Measurements from ENCODE around the gene TMEM88. TPM values are rescaled to one million over a fixed set of nuclear protein-coding genes. Genes with fewer than 3 reads are reported as not detected.

TMEM88 gene
- total RNA-seq, 5 donors from 2014 or later (not counting 1 experiment from before 2014, with no cell fraction given), result 5.8 to 27.1 (median 8.4) TPM

GRCh38 chr17:7864995-7865650 is 10.3 kb downstream of the TMEM88 start:
- no peaks in the 10 kb centered on the region for H3K27me3 ChIP-seq (replicated peaks in 1 of 2; ENCODE audit: control insufficient read depth in 2 of 2, extremely low read depth in 1 of 2, insufficient read depth in 2 of 2, low read length in 1 of 2)
- ATAC-seq (replicated peaks in 1 of 4) (no peak), DNase-seq (no peak)
- ChIA-PET CTCF (interaction anchor here (0.7 to 1.1 kb wide), 4 partner anchors 46 to 120 kb away, joined by 3 to 5 read pairs (median 4); partner anchors contain the start of gene CNTROB (in 1 of the 2)), POLR2A (interaction anchor here in 1 of 2 donors (0.7 kb wide), 1 partner anchor 26 kb away, joined by 8 read pairs; no protein-coding TSS in a partner anchor)
- H3K4me3 ChIP-seq (ENCODE audit: control insufficient read depth in 1 of 2, extremely low read depth in 1 of 2, low read length in 1 of 2), result no peak overlapping the region
- no peaks in the 10 kb centered on the region for H3K36me3 Mint-ChIP-seq
- peak overlapping the region in 1 of 2 donors; percentile 42 for H3K27ac Mint-ChIP-seq
- H3K9me3 Mint-ChIP-seq, result no peaks in the 10 kb centered on the region
- H3K27ac ChIP-seq (ENCODE audit: low read length), result no peak overlapping the region
- peaks cover 14 to 21% of the 10 kb centered on the region in 2 experiments for H3K4me1 ChIP-seq (ENCODE audit: control insufficient read depth in 1 of 2, extremely low read depth in 1 of 2, insufficient read depth in 2 of 2, low read length in 2 of 2)
- peaks cover 2 to 11% of the 10 kb centered on the region in 2 donors for H3K36me3 ChIP-seq (ENCODE audit: control insufficient read depth in 2 of 2, extremely low read depth in 1 of 2, insufficient read depth in 1 of 2, low read length in 1 of 2)
- 100% methylated on average over 1 of the region's 5 CpGs for WGBS (ENCODE audit: insufficient coverage)
- H3K4me1 Mint-ChIP-seq, result peaks cover 32 to 35% (median 33%) of the 10 kb centered on the region in 3 donors
- no peaks in the 10 kb centered on the region for H3K9me3 ChIP-seq
- H3K27me3 Mint-ChIP-seq, result no peaks in the 10 kb centered on the region
- no peak overlapping the region for H3K4me3 Mint-ChIP-seq

- H3K4me3 Mint-ChIP-seq, result peak overlapping the region; percentile 21 to 68 (median 24)
- H3K27me3 ChIP-seq (replicated peaks in 1 of 2; ENCODE audit: control insufficient read depth in 2 of 2, extremely low read depth in 1 of 2, insufficient read depth in 2 of 2, low read length in 1 of 2), result no peaks in the 10 kb centered on the region
- H3K9me3 Mint-ChIP-seq, result no peaks in the 10 kb centered on the region
- peak overlapping the region; percentile 44 for H3K27ac ChIP-seq (ENCODE audit: low read length)
- 32% methylated on average over 5 of the region's 5 CpGs for WGBS (ENCODE audit: insufficient coverage)
- no peaks in the 10 kb centered on the region for H3K27me3 Mint-ChIP-seq
- peaks cover 14 to 21% of the 10 kb centered on the region in 2 experiments for H3K4me1 ChIP-seq (ENCODE audit: control insufficient read depth in 1 of 2, extremely low read depth in 1 of 2, insufficient read depth in 2 of 2, low read length in 2 of 2)
- DNase-seq (peak in 1 of 35 experiments; percentile 48), ATAC-seq (replicated peaks in 1 of 4) (peak; percentile 84 to 99 (median 89))
- H3K27ac Mint-ChIP-seq, result peak overlapping the region; percentile 89 to 93
- ChIA-PET CTCF (interaction anchor here in 1 of 2 donors (1.1 to 1.6 kb wide), 5 partner anchors 10 to 124 kb away, joined by 3 to 7 read pairs (median 3); partner anchors contain the start of gene NAA38), POLR2A (no interaction called here)
- peaks cover 30 to 38% (median 34%) of the 10 kb centered on the region in 3 donors for H3K4me1 Mint-ChIP-seq
- peaks cover 7% of the 10 kb centered on the region for H3K36me3 Mint-ChIP-seq
- H3K4me3 ChIP-seq (ENCODE audit: control insufficient read depth in 1 of 2, extremely low read depth in 1 of 2, low read length in 1 of 2), result peak overlapping the region in 1 of 2 donors; percentile 2
- no peaks in the 10 kb centered on the region for H3K9me3 ChIP-seq
- peaks cover 2 to 9% of the 10 kb centered on the region in 2 donors for H3K36me3 ChIP-seq (ENCODE audit: control insufficient read depth in 2 of 2, extremely low read depth in 1 of 2, insufficient read depth in 1 of 2, low read length in 1 of 2)
These were observed 13.0 kb downstream of the TMEM88 start for GRCh38 chr17:7867881-7868329.

GRCh38 chr17:7873051-7873450 is 18.2 kb downstream of the TMEM88 start:
- H3K27ac ChIP-seq (ENCODE audit: low read length), result no peak overlapping the region
- H3K36me3 Mint-ChIP-seq, result peaks cover 13% of the 10 kb centered on the region
- no peaks in the 10 kb centered on the region for H3K27me3 Mint-ChIP-seq
- H3K4me3 ChIP-seq (ENCODE audit: control insufficient read depth in 1 of 2, extremely low read depth in 1 of 2, low read length in 1 of 2), result no peak overlapping the region
- H3K27me3 ChIP-seq (replicated peaks in 1 of 2; ENCODE audit: control insufficient read depth in 2 of 2, extremely low read depth in 1 of 2, insufficient read depth in 2 of 2, low read length in 1 of 2), result no peaks in the 10 kb centered on the region
- ATAC-seq (replicated peaks in 1 of 4), result no peak
- H3K4me3 Mint-ChIP-seq, result no peak overlapping the region
- H3K36me3 ChIP-seq (ENCODE audit: control insufficient read depth in 2 of 2, extremely low read depth in 1 of 2, insufficient read depth in 1 of 2, low read length in 1 of 2), result peaks cover 0 to 4% of the 10 kb centered on the region in 2 donors
- DNase-seq, result no peak
- H3K27ac Mint-ChIP-seq, result no peak overlapping the region
- WGBS (ENCODE audit: insufficient coverage), result 86% methylated on average over 4 of the region's 4 CpGs
- H3K9me3 ChIP-seq, result no peaks in the 10 kb centered on the region
- peaks cover 21 to 35% (median 28%) of the 10 kb centered on the region in 3 donors for H3K4me1 Mint-ChIP-seq
- no peaks in the 10 kb centered on the region for H3K9me3 Mint-ChIP-seq
- H3K4me1 ChIP-seq (ENCODE audit: control insufficient read depth in 1 of 2, extremely low read depth in 1 of 2, insufficient read depth in 2 of 2, low read length in 2 of 2), result peaks cover 6 to 10% of the 10 kb centered on the region in 2 experiments
- ChIA-PET CTCF (no interaction called here), POLR2A (no interaction called here)

- no peak overlapping the region for H3K4me3 ChIP-seq (ENCODE audit: control insufficient read depth in 1 of 2, extremely low read depth in 1 of 2, low read length in 1 of 2)
- DNase-seq (no peak), ATAC-seq (replicated peaks in 1 of 4) (no peak)
- peaks cover 4 to 12% of the 10 kb centered on the region in 2 experiments for H3K4me1 ChIP-seq (ENCODE audit: control insufficient read depth in 1 of 2, extremely low read depth in 1 of 2, insufficient read depth in 2 of 2, low read length in 2 of 2)
- H3K27me3 ChIP-seq (replicated peaks in 1 of 2; ENCODE audit: control insufficient read depth in 2 of 2, extremely low read depth in 1 of 2, insufficient read depth in 2 of 2, low read length in 1 of 2), result no peaks in the 10 kb centered on the region
- no peak overlapping the region for H3K27ac ChIP-seq (ENCODE audit: low read length)
- POLR2A ChIA-PET, result no interaction called here
- CTCF ChIA-PET, result interaction anchor here in 1 of 2 donors (0.5 to 0.9 kb wide), 2 partner anchors 22 to 53 kb away, joined by 3 read pairs; no protein-coding TSS in a partner anchor
- Mint-ChIP-seq H3K36me3 (peaks cover 13% of the 10 kb centered on the region), H3K27ac (peak overlapping the region in 1 of 2 donors; percentile 30), H3K4me1 (peaks cover 11 to 21% (median 13%) of the 10 kb centered on the region in 3 donors), H3K9me3 (no peaks in the 10 kb centered on the region), H3K27me3 (no peaks in the 10 kb centered on the region), H3K4me3 (no peak overlapping the region)
- WGBS (ENCODE audit: insufficient coverage), result 50% methylated on average over 1 of the region's 2 CpGs
- H3K36me3 ChIP-seq (ENCODE audit: control insufficient read depth in 2 of 2, extremely low read depth in 1 of 2, insufficient read depth in 1 of 2, low read length in 1 of 2), result peaks cover 0 to 14% of the 10 kb centered on the region in 2 donors
- H3K9me3 ChIP-seq, result no peaks in the 10 kb centered on the region
These were observed 21.0 kb downstream of the TMEM88 start for GRCh38 chr17:7875804-7876370.

GRCh38 chr17:7878234-7878633 is 23.4 kb downstream of the TMEM88 start:
- ChIA-PET POLR2A (no interaction called here), CTCF (interaction anchor here in 1 of 2 donors (0.6 to 1.0 kb wide), 2 partner anchors 10 to 206 kb away, joined by 3 to 5 read pairs; no protein-coding TSS in a partner anchor)
- peaks cover 0 to 18% of the 10 kb centered on the region in 2 donors for H3K36me3 ChIP-seq (ENCODE audit: control insufficient read depth in 2 of 2, extremely low read depth in 1 of 2, insufficient read depth in 1 of 2, low read length in 1 of 2)
- H3K4me1 ChIP-seq (ENCODE audit: control insufficient read depth in 1 of 2, extremely low read depth in 1 of 2, insufficient read depth in 2 of 2, low read length in 2 of 2), result peaks cover 24 to 35% of the 10 kb centered on the region in 2 experiments
- H3K27ac Mint-ChIP-seq, result no peak overlapping the region
- peaks cover 10 to 12% (median 11%) of the 10 kb centered on the region in 3 donors for H3K4me1 Mint-ChIP-seq
- H3K9me3 Mint-ChIP-seq, result no peaks in the 10 kb centered on the region
- DNase-seq, result no peak
- no peak for ATAC-seq (replicated peaks in 1 of 4)
- H3K4me3 ChIP-seq (ENCODE audit: control insufficient read depth in 1 of 2, extremely low read depth in 1 of 2, low read length in 1 of 2), result no peak overlapping the region
- H3K27me3 ChIP-seq (replicated peaks in 1 of 2; ENCODE audit: control insufficient read depth in 2 of 2, extremely low read depth in 1 of 2, insufficient read depth in 2 of 2, low read length in 1 of 2), result no peaks in the 10 kb centered on the region
- H3K4me3 Mint-ChIP-seq, result no peak overlapping the region
- peaks cover 6% of the 10 kb centered on the region for H3K36me3 Mint-ChIP-seq
- no peaks in the 10 kb centered on the region for H3K27me3 Mint-ChIP-seq
- H3K27ac ChIP-seq (ENCODE audit: low read length), result no peak overlapping the region
- WGBS (ENCODE audit: insufficient coverage), result 100% methylated on average over 3 of the region's 7 CpGs
- H3K9me3 ChIP-seq, result no peaks in the 10 kb centered on the region

GRCh38 chr17:7880076-7880868 is 25.4 kb downstream of the TMEM88 start:
- no peaks in the 10 kb centered on the region for H3K9me3 Mint-ChIP-seq
- ChIA-PET POLR2A (no interaction called here), CTCF (no interaction called here)
- WGBS (ENCODE audit: insufficient coverage), result no CpG with 5 or more reads among the region's 3 CpGs
- Histone ChIP-seq H3K27me3 (replicated peaks in 1 of 2; ENCODE audit: control insufficient read depth in 2 of 2, extremely low read depth in 1 of 2, insufficient read depth in 2 of 2, low read length in 1 of 2) (no peaks in the 10 kb centered on the region), H3K36me3 (ENCODE audit: control insufficient read depth in 2 of 2, extremely low read depth in 1 of 2, insufficient read depth in 1 of 2, low read length in 1 of 2) (peaks cover 0 to 18% of the 10 kb centered on the region in 2 donors), H3K4me1 (ENCODE audit: control insufficient read depth in 1 of 2, extremely low read depth in 1 of 2, insufficient read depth in 2 of 2, low read length in 2 of 2) (peaks cover 28 to 40% of the 10 kb centered on the region in 2 experiments), H3K9me3 (no peaks in the 10 kb centered on the region), H3K27ac (ENCODE audit: low read length) (no peak overlapping the region), H3K4me3 (ENCODE audit: control insufficient read depth in 1 of 2, extremely low read depth in 1 of 2, low read length in 1 of 2) (no peak overlapping the region)
- no peaks in the 10 kb centered on the region for H3K36me3 Mint-ChIP-seq
- DNase-seq (no peak), ATAC-seq (replicated peaks in 1 of 4) (no peak)
- peaks cover 7 to 11% (median 7%) of the 10 kb centered on the region in 3 donors for H3K4me1 Mint-ChIP-seq
- H3K27me3 Mint-ChIP-seq, result no peaks in the 10 kb centered on the region
- H3K4me3 Mint-ChIP-seq, result no peak overlapping the region
- no peak overlapping the region for H3K27ac Mint-ChIP-seq

Measured in T-cell (primary cell).